Activated naive CD8-positive, alpha-beta T cell treated with anti-CD3 and anti-CD28 coated beads, Interleukin-2, amount 50 U/mL, for 24 hours (primary cell): Measurements from ENCODE around the gene RBPJL.

Source experiments
- ATAC-seq: fragments of 150-1000 bp; cut with Tn5 transposase; one replicate; pipeline ENCODE4 v1.10.0; 2021
- DNase-seq: peaks from one replicate; pipeline ENCODE4 v3.0.0; 2021
- H3K27ac Mint-ChIP-seq: one replicate; pipeline ENCODE4 v1.8.0; 2021; ENCODE audit warnings: mild to moderate bottlenecking, mixed read lengths
- H3K27me3 Mint-ChIP-seq: one replicate; pipeline ENCODE4 v1.8.0; 2021; ENCODE audit warnings: mixed read lengths
- H3K36me3 Mint-ChIP-seq: one replicate; pipeline ENCODE4 v1.8.0; 2021; ENCODE audit warnings: low read depth, mixed read lengths
- H3K4me1 Mint-ChIP-seq: one replicate; pipeline ENCODE4 v1.8.0; 2021; ENCODE audit warnings: mixed read lengths
- H3K4me3 Mint-ChIP-seq: one replicate; pipeline ENCODE4 v1.8.0; 2021; ENCODE audit warnings: mild to moderate bottlenecking, moderate library complexity, mixed read lengths
- H3K9me3 Mint-ChIP-seq: one replicate; pipeline ENCODE4 v1.8.0; 2021; ENCODE audit warnings: mixed read lengths

The RBPJL gene

GRCh38 chr20:45318386-45318939 lies 11.8 kb downstream of the RBPJL start:
- Mint-ChIP-seq H3K27ac (peak overlapping the region; percentile 78), H3K4me3 (no peak overlapping the region), H3K9me3 (no peaks in the 10 kb centered on the region), H3K4me1 (peaks cover 47% of the 10 kb centered on the region), H3K27me3 (peaks cover 25% of the 10 kb centered on the region), H3K36me3 (no peaks in the 10 kb centered on the region)
- ATAC-seq (peak; percentile 18), DNase-seq (peak; percentile 31)

GRCh38 chr20:45318948-45319347 lies 12.3 kb downstream of the RBPJL start:
- peaks cover 20% of the 10 kb centered on the region for H3K27me3 Mint-ChIP-seq
- H3K9me3 Mint-ChIP-seq, result no peaks in the 10 kb centered on the region
- ATAC-seq (peak; percentile 9), DNase-seq (no peak)
- peaks cover 47% of the 10 kb centered on the region for H3K4me1 Mint-ChIP-seq
- no peaks in the 10 kb centered on the region for H3K36me3 Mint-ChIP-seq
- H3K27ac Mint-ChIP-seq, result peak overlapping the region; percentile 78
- peak overlapping the region; percentile 27 for H3K4me3 Mint-ChIP-seq

DNA sequence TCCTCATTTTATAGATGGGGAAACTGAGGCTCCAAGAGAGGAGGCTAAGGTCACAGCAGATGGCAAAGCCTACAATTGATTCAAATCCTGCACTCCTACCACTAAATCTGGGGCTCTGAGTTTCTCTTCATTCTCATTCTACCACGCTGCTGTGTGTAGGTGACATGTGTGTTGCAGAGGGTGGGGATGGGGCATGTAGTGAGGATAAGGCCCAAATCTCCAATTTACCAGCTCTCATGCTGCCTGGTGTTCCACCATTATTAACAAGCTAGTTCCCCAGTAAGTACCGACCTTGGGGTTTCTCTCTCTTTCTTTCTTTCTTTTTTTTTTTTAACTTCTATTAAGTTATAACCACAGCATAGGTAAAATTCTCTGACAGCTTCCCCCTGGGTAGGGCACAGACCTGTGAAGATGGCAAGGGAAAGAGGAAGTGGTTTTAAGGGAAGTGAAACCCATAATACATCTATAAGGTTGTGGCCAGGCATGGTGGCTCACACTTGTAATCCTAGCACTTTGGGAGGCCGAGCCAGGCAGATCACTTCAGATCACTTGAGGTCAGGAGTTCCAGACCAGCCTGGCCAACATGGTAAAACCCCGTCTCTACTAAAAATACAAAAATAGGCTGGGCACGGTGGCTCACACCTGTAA lies 14.4 kb downstream of the RBPJL start:
- H3K4me3 Mint-ChIP-seq, result no peak overlapping the region
- peaks cover 47% of the 10 kb centered on the region for H3K4me1 Mint-ChIP-seq
- DNase-seq (no peak), ATAC-seq (peak; percentile 77)
- H3K27me3 Mint-ChIP-seq, result peaks cover 5% of the 10 kb centered on the region
- peak overlapping the region; percentile 58 for H3K27ac Mint-ChIP-seq
- H3K9me3 Mint-ChIP-seq, result no peaks in the 10 kb centered on the region
- H3K36me3 Mint-ChIP-seq, result peaks cover 4% of the 10 kb centered on the region

DNA sequence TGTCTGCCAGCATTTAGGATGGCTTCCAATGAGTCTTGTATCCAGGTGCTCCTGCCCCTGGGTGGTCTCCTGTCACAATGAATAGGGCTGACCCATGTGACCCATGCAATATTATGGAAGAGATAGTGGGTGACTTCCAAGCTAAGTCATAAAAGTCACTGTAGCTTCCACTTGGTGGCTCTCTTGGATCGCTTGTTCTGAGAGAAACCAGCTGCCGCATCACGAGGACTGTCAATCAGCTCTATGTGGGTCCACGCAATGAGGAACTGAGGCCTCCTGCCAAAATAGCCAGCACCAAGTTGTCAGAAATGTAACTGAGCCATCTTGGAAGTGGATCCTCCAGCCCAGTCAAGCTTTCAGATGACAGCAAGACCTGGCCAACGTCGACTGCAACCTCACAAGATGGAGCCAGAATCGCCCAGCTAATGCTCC lies 16.3 kb downstream of the RBPJL start:
- peaks cover 42% of the 10 kb centered on the region for H3K4me1 Mint-ChIP-seq
- no peak overlapping the region for H3K4me3 Mint-ChIP-seq
- H3K27ac Mint-ChIP-seq, result no peak overlapping the region
- no peak for ATAC-seq
- no peaks in the 10 kb centered on the region for H3K9me3 Mint-ChIP-seq
- H3K27me3 Mint-ChIP-seq, result no peaks in the 10 kb centered on the region
- no peak for DNase-seq
- H3K36me3 Mint-ChIP-seq, result peaks cover 11% of the 10 kb centered on the region

- no peak for ATAC-seq
- H3K27me3 Mint-ChIP-seq, result no peaks in the 10 kb centered on the region
Observed at GRCh38 chr20:45323731-45324130, 17.1 kb downstream of the RBPJL start.

DNA sequence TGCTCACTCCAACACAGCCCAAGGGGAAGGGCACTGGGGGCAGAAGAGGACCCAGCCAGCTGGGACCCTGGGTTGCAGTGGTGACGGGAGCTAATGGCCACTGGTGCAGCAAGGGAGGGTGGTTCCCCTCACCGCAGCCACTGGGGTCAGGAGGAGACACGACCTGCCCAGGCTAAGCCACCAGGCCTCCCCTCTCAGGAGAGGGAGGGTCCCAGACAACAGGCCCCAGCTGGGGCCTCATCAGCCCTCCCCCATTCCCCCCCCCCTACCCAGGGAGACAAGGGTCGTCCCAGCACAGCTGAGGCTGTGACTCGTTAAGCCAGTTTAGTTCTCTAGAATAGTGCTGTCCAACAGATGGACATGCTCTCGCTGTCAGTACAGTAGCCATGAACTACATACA lies 18.7 kb downstream of the RBPJL start:
- peaks cover 26% of the 10 kb centered on the region for H3K36me3 Mint-ChIP-seq
- no peak overlapping the region for H3K4me3 Mint-ChIP-seq
- H3K27ac Mint-ChIP-seq, result no peak overlapping the region
- ATAC-seq (no peak), DNase-seq (no peak)
- no peaks in the 10 kb centered on the region for H3K27me3 Mint-ChIP-seq
- peaks cover 21% of the 10 kb centered on the region for H3K4me1 Mint-ChIP-seq
- H3K9me3 Mint-ChIP-seq, result no peaks in the 10 kb centered on the region

More at GRCh38 chr20:45323731-45324130, 17.1 kb downstream of the RBPJL start:
- Mint-ChIP-seq H3K36me3 (peaks cover 17% of the 10 kb centered on the region), H3K4me3 (no peak overlapping the region), H3K9me3 (no peaks in the 10 kb centered on the region), H3K27ac (no peak overlapping the region), H3K4me1 (peaks cover 35% of the 10 kb centered on the region)
- no peak for DNase-seq

- Mint-ChIP-seq H3K36me3 (peaks cover 36% of the 10 kb centered on the region), H3K27me3 (no peaks in the 10 kb centered on the region), H3K9me3 (no peaks in the 10 kb centered on the region), H3K27ac (no peak overlapping the region), H3K4me3 (no peak overlapping the region), H3K4me1 (no peaks in the 10 kb centered on the region)
- ATAC-seq (no peak), DNase-seq (no peak)
Observed at GRCh38 chr20:45328451-45328850, 21.8 kb downstream of the RBPJL start.

- ATAC-seq (no peak), DNase-seq (no peak)
- H3K27me3 Mint-ChIP-seq, result no peaks in the 10 kb centered on the region
- no peaks in the 10 kb centered on the region for H3K9me3 Mint-ChIP-seq
- no peak overlapping the region for H3K27ac Mint-ChIP-seq
- H3K36me3 Mint-ChIP-seq, result peaks cover 37% of the 10 kb centered on the region
- no peaks in the 10 kb centered on the region for H3K4me1 Mint-ChIP-seq
- no peak overlapping the region for H3K4me3 Mint-ChIP-seq
Observed at GRCh38 chr20:45329497-45330319, 23.1 kb downstream of the RBPJL start.

DNA sequence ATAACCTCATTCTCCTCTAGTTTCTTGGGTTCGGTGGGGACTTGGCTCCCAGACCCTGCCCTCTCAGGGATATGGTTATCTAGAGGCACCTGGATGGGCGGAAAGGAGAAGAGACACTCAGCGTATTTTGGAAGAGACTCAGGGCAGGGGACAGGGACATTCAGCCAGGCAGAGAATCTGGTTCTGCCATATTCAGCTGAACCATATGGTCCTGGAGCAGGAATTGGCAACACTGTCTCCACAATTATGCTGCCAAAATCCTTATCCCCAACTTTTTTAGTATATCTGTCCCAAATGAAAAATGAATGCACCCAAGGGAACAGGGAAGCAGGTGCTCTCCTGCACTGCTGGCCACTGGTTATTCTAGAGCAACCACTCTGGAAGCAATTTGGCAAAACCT lies 23.8 kb downstream of the RBPJL start:
- Mint-ChIP-seq H3K27me3 (no peaks in the 10 kb centered on the region), H3K36me3 (peaks cover 36% of the 10 kb centered on the region), H3K4me3 (no peak overlapping the region), H3K9me3 (no peaks in the 10 kb centered on the region), H3K4me1 (no peaks in the 10 kb centered on the region), H3K27ac (no peak overlapping the region)
- DNase-seq (no peak), ATAC-seq (no peak)

GRCh38 chr20:45336530-45337366 lies 30.1 kb downstream of the RBPJL start:
- no peak for DNase-seq
- ATAC-seq, result no peak
- Mint-ChIP-seq H3K36me3 (peaks cover 35% of the 10 kb centered on the region), H3K4me1 (peaks cover 3% of the 10 kb centered on the region), H3K9me3 (no peaks in the 10 kb centered on the region), H3K27ac (no peak overlapping the region), H3K4me3 (no peak overlapping the region), H3K27me3 (no peaks in the 10 kb centered on the region)

GRCh38 chr20:45337367-45338120 lies 30.9 kb downstream of the RBPJL start:
- ATAC-seq, result no peak
- H3K27ac Mint-ChIP-seq, result no peak overlapping the region
- DNase-seq, result no peak
- no peak overlapping the region for H3K4me3 Mint-ChIP-seq
- no peaks in the 10 kb centered on the region for H3K27me3 Mint-ChIP-seq
- H3K9me3 Mint-ChIP-seq, result no peaks in the 10 kb centered on the region
- peaks cover 7% of the 10 kb centered on the region for H3K4me1 Mint-ChIP-seq
- H3K36me3 Mint-ChIP-seq, result peaks cover 35% of the 10 kb centered on the region

GRCh38 chr20:45338121-45339030 lies 31.7 kb downstream of the RBPJL start:
- Mint-ChIP-seq H3K27ac (no peak overlapping the region), H3K36me3 (peaks cover 31% of the 10 kb centered on the region), H3K4me3 (no peak overlapping the region), H3K9me3 (no peaks in the 10 kb centered on the region), H3K4me1 (peaks cover 15% of the 10 kb centered on the region), H3K27me3 (no peaks in the 10 kb centered on the region)
- DNase-seq, result no peak
- ATAC-seq, result no peak

DNA sequence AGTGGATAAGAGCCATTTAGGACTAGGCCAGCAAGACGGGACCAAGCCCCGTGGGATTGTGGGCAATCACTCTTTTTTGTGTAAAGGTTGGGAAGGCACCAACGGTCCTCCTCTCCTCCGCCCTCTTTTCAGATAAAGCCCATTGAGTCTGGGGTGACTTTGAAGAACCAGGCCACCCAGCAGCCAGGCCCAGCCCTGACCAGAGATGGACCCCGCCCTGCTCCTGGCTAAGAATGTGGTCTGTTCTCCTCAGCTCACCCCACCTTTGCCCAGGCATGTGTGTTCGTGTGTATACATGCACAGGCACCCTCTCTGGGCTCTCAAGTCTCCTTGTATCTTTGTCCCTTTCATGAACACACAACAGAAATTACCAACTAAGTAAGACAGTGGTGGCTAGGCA lies 32.4 kb downstream of the RBPJL start:
- no peak overlapping the region for H3K27ac Mint-ChIP-seq
- H3K27me3 Mint-ChIP-seq, result no peaks in the 10 kb centered on the region
- no peak overlapping the region for H3K4me3 Mint-ChIP-seq
- peaks cover 35% of the 10 kb centered on the region for H3K36me3 Mint-ChIP-seq
- no peak for DNase-seq
- H3K4me1 Mint-ChIP-seq, result peaks cover 20% of the 10 kb centered on the region
- no peak for ATAC-seq
- no peaks in the 10 kb centered on the region for H3K9me3 Mint-ChIP-seq
